NT2/D1 (cell line): ENCODE results near the gene CLINT1.

Experiments used
- SUZ12 ChIP-seq: IDR thresholded peaks from 2 replicates; pipeline ENCODE4 v1.6.1; 2011; ENCODE audit not compliant: insufficient read length, insufficient read depth; ENCODE audit errors: extremely low read depth
- YY1 ChIP-seq: IDR thresholded peaks from 2 replicates; pipeline ENCODE4 v1.6.1; 2011; ENCODE audit not compliant: insufficient read length, insufficient read depth
- ZNF274 ChIP-seq: IDR thresholded peaks from 2 replicates; pipeline ENCODE4 v1.6.1; 2011; ENCODE audit warnings: mild to moderate bottlenecking, low read depth, low read length

DNA sequence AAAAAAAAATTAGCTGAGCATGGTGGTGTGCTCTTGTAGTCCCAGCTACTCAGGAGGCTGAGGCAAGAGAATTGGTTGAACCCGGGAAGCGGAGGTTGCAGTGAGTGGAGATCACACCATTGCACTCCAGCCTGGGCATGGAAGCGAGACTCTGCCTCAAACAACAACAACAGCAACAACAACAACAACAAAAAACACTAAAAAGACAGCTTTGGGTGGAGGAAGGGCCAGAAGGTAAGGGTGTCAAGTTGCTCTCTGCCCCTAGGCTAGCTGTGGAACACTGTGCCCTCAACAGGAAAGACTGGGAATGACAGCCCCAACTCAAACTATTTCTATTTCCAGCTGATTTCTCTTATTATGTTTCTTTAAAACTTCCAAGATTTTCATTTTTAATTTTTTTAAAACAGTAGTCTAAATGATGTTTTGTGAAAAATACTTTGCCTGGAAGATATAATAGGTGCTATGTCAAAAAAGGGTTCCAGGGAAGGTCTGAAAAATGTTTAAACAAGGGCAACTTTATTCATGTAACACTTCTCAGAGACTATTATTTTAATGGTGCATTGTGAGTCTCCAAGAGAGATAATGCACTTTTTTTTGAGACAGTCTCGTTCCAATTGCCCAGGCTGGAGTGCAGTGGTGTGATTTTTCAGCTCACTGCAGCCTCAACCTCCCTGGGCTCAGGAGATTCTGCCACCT lies 29.9 kb downstream of the CLINT1 start:
- TF ChIP-seq YY1 (no peak), ZNF274 (no peak), SUZ12 (no peak)
